CD8-positive, alpha-beta memory T cell (primary cell): ENCODE measurements around the gene CDK14. TPM values are rescaled to one million over a fixed set of nuclear protein-coding genes. Genes with fewer than 3 reads are reported as not detected.

Experiments
- CTCF ChIA-PET: fragments of 350-600 bp; sonication (Branson Sonifier 250); formaldehyde crosslinking; loops from one replicate; lab custom pipeline; 2021; ENCODE audit warnings: antibody characterized with exemption; lab: Charles Lee
- POLR2A ChIA-PET: fragments of 350-600 bp; sonication (Branson Sonifier 250); formaldehyde crosslinking; loops from one replicate; lab custom pipeline; 2021; ENCODE audit warnings: antibody characterized with exemption; lab: Charles Lee
- DNase-seq, 5 donors: peaks; one replicate each; pipeline versions ENCODE4 v3.0.0 to v3.0.0-alpha.2; 2020 to 2022; ENCODE audit warnings: mixed read lengths in 1 of 5
- H3K27ac ChIP-seq: one replicate; pipeline ENCODE4 v1.7.0; 2013; ENCODE audit warnings: low read depth, mild to moderate bottlenecking, low read length, moderate library complexity
- H3K27me3 ChIP-seq: 2 replicates; pipeline ENCODE4 v1.7.0; 2013; ENCODE audit warnings: low read length, mild to moderate bottlenecking; ENCODE audit not compliant: insufficient read depth, poor library complexity, severe bottlenecking
- H3K36me3 ChIP-seq: 2 replicates; pipeline ENCODE4 v1.7.0; 2013; ENCODE audit warnings: mild to moderate bottlenecking, low read length, moderate library complexity; ENCODE audit not compliant: insufficient read depth
- H3K4me1 ChIP-seq: 2 replicates; pipeline ENCODE4 v1.7.0; 2013; ENCODE audit warnings: mild to moderate bottlenecking, low read length, moderate library complexity; ENCODE audit not compliant: insufficient read depth
- H3K4me3 ChIP-seq: 2 replicates; pipeline ENCODE4 v1.7.0; 2013; ENCODE audit warnings: mild to moderate bottlenecking, low read length
- H3K9me3 ChIP-seq: 2 replicates; pipeline ENCODE4 v1.7.0; 2013; ENCODE audit warnings: mild to moderate bottlenecking, low read length
- H3K27ac Mint-ChIP-seq, 8 donors: one replicate each; pipeline ENCODE4 v1.8.0; 2020 to 2021; ENCODE audit warnings: mixed read lengths in 8 of 8, mild to moderate bottlenecking in 6 of 8, inconsistent platforms in 3 of 8, moderate library complexity in 3 of 8
- H3K27me3 Mint-ChIP-seq, 2 donors: one replicate each; pipeline ENCODE4 v1.8.0; 2020 to 2021; ENCODE audit warnings: mixed read lengths in 2 of 2, mild to moderate bottlenecking in 1 of 2, moderate library complexity in 1 of 2
- H3K36me3 Mint-ChIP-seq, 3 donors: one replicate each; pipeline ENCODE4 v1.8.0; 2020 to 2021; ENCODE audit warnings: mixed read lengths in 3 of 3, inconsistent platforms in 1 of 3, mild to moderate bottlenecking in 1 of 3
- H3K4me1 Mint-ChIP-seq, 3 donors: one replicate each; pipeline ENCODE4 v1.8.0; 2020 to 2021; ENCODE audit warnings: mixed read lengths in 3 of 3, inconsistent platforms in 1 of 3, mild to moderate bottlenecking in 1 of 3
- H3K4me3 Mint-ChIP-seq, 7 donors: one replicate each; pipeline ENCODE4 v1.8.0; 2020 to 2021; ENCODE audit warnings: mixed read lengths in 7 of 7, mild to moderate bottlenecking in 6 of 7, moderate library complexity in 4 of 7, inconsistent platforms in 2 of 7
- H3K9me3 Mint-ChIP-seq, 5 donors: one replicate each; pipeline ENCODE4 v1.8.0; 2020 to 2022; ENCODE audit warnings: mixed read lengths in 5 of 5, mild to moderate bottlenecking in 3 of 5, moderate library complexity in 2 of 5, inconsistent platforms in 1 of 5
- polyA plus RNA-seq: library from polyadenylated mRNA; unstranded; fragments of 300-500 nt; fragmentation: Illumina TruSeq; gene quantifications from one replicate; pipeline ENCODE4 v1.2.3, GENCODE V29; 2021
- total RNA-seq, 2 experiments: library from RNA; stranded (reverse); gene quantifications; one replicate each; pipeline ENCODE4 v1.2.3, GENCODE V29; 2021

Gene CDK14
- total and polyA plus RNA-seq, 3 experiments from 2014 or later: 0.05 to 0.20 TPM; not detected in 1

DNA sequence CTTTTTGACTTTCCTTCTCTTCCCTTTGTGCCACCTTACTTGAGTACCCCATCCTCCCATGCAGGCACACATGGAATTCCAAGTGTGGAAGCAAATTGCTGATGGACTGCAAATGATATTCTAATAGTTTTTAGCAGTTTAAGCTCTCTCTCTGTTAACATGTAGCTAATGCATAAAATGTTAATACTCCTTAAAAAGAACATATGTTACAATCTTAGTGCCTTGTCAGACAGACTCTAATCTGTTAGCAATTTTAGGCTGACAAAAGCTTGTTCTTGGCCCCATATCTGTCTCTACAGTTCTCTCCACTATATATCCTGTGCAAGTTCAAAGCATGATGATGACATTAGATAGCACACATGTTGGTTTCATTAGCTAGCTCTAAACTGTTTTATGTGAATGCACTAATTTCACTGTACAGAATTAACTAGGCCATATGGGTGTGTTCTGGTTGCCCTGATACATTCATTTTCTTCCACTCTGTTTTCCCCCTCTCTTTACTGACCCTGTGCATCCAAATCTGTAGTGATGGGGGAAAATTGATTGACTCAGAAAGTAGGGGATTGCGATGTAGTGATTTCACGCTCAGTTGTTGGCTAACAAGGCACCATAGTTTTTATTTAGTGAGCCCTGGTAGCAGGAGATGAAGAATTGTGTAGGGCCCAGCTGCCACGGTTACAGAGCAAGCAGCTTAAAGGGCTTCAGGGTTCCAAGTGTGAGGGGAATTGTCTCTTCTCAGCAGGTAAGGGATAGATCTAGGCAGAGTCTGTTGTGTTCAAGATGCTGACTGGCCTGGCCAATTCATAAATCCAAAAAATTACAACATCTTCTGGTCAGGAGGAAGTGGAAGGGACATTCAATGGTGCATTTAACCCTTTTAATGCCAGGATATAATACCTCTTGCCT, 553.5 kb downstream of the CDK14 start:
- Histone ChIP-seq H3K36me3 (no peaks in the 10 kb centered on the region), H3K9me3 (no peaks in the 10 kb centered on the region), H3K4me1 (no peaks in the 10 kb centered on the region), H3K27ac (no peak overlapping the region), H3K27me3 (no peaks in the 10 kb centered on the region), H3K4me3 (no peak overlapping the region)
- peaks cover 0 to 4% (median 0%) of the 10 kb centered on the region in 5 donors for H3K9me3 Mint-ChIP-seq
- CTCF ChIA-PET: interaction anchor here (1.0 kb wide), 1 partner anchor 33 kb away, joined by 3 read pairs; no protein-coding TSS in a partner anchor
- no peak overlapping the region for H3K27ac Mint-ChIP-seq
- POLR2A ChIA-PET: no interaction called here
- no peak overlapping the region for H3K4me3 Mint-ChIP-seq
- peaks cover 0 to 1% of the 10 kb centered on the region in 2 donors for H3K27me3 Mint-ChIP-seq
- DNase-seq: no peak
- H3K36me3 Mint-ChIP-seq: no peaks in the 10 kb centered on the region
- no peaks in the 10 kb centered on the region for H3K4me1 Mint-ChIP-seq

DNA sequence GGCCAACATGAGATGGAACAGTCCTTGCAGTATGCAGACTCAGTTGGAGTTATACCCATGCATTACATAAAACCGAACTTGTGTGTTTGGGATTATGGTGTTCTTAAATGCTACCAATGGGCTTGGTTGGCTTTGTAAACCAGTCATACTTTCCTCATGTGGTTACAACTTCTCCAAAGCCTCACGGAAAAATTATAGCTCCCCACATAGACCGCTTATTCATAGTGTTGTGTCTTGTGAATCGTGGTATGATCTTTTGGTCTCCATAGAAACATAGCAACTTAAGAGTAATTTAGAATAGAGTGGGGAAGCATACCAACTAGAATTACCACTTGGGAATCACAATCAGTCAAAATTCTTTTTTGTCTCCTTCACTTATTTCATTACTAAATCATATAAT, 555.8 kb downstream of the CDK14 start:
- H3K4me3 ChIP-seq: no peak overlapping the region
- H3K4me3 Mint-ChIP-seq: no peak overlapping the region
- no peaks in the 10 kb centered on the region for H3K4me1 ChIP-seq
- peaks cover 0 to 2% (median 0%) of the 10 kb centered on the region in 5 donors for H3K9me3 Mint-ChIP-seq
- H3K27ac ChIP-seq: no peak overlapping the region
- H3K36me3 ChIP-seq: no peaks in the 10 kb centered on the region
- H3K27me3 Mint-ChIP-seq: peaks cover 0 to 1% of the 10 kb centered on the region in 2 donors
- DNase-seq: no peak
- ChIA-PET CTCF (no interaction called here), POLR2A (no interaction called here)
- H3K4me1 Mint-ChIP-seq: no peaks in the 10 kb centered on the region
- H3K9me3 ChIP-seq: no peaks in the 10 kb centered on the region
- H3K27ac Mint-ChIP-seq: no peak overlapping the region
- H3K27me3 ChIP-seq: no peaks in the 10 kb centered on the region
- no peaks in the 10 kb centered on the region for H3K36me3 Mint-ChIP-seq

DNA sequence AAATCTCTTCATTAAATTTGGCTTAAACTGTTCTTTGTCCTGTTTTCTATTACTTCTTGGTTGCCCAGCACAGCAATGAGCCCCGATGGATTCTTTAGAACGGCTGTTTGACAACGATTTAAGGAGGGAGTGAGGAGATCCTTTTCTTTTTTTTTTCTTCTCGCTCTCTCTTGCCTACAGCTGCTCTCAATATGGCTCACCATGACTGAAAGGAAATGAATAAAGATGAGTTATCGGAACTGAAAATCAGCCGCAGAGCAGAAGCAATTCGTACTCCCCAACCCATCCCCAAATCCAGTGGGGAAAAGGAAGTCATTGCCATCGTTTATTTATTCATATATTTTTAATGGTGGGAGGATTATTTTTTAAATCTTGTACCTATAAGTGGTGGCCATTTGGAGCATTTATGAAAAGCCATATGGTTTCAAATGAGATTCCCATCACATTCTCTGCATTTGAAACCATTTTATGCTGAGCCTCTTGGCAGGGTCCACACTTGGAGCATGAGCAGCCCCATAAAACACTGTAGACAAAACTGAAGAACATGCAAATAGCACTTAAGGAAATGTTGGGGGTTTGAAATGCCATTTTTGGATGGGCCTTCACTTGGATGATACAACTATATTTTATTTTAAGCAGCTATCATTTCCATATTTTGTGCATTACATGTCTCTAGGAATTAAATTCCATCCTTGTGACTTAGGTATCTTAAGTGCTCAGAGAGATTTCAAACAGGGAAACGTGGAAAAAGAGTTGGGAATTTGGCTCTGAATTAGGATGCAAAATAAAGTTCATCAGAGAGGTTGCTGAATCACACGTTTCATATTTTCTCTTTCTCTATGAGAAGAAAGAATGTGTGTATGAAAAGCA, 560.4 kb downstream of the CDK14 start:
- H3K9me3 Mint-ChIP-seq: peaks cover 0 to 2% (median 0%) of the 10 kb centered on the region in 5 donors
- H3K36me3 ChIP-seq: no peaks in the 10 kb centered on the region

DNA sequence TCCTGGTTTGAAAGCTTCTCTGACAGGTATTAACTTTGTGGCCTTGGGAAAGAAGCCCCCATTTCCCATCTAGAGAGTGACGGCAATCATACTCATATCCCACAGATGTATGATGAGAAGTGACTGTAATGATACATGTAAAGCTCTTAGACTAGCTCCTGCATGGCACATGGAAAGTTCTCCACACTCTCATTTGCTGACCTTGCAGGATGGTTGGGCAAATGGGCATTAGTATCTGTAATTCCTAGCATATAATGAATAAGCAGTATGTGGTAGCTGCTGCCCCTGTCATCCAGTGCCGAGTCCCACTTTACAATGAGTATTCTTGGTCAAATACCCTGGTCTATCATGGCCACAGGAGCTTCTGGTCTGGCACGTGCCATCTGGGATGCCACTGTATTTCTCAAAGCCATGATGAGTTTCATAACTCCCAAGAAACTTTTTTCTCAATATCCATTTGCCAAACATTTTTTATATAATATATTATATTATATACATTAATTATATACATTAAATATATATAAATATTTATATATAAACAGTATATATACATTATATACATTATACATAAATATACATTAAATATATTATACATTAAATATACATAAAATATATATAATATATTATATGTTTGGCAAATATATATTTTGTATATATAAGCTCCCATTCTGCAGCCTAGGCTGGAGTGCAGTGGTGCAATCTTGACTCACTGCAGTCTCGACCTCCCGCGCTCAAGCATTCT, 561.6 kb downstream of the CDK14 start:
- no peak overlapping the region for H3K27ac Mint-ChIP-seq
- peaks cover 0 to 2% (median 0%) of the 10 kb centered on the region in 5 donors for H3K9me3 Mint-ChIP-seq
- Histone ChIP-seq H3K27ac (no peak overlapping the region), H3K9me3 (no peaks in the 10 kb centered on the region), H3K4me3 (no peak overlapping the region), H3K36me3 (no peaks in the 10 kb centered on the region), H3K4me1 (no peaks in the 10 kb centered on the region), H3K27me3 (no peaks in the 10 kb centered on the region)
- ChIA-PET POLR2A (no interaction called here), CTCF (no interaction called here)
- H3K4me3 Mint-ChIP-seq: no peak overlapping the region
- no peaks in the 10 kb centered on the region for H3K4me1 Mint-ChIP-seq
- H3K27me3 Mint-ChIP-seq: no peaks in the 10 kb centered on the region
- DNase-seq: no peak
- H3K36me3 Mint-ChIP-seq: no peaks in the 10 kb centered on the region

More for the DNA sequence above, 560.4 kb downstream of the CDK14 start:
- no peak overlapping the region for H3K4me3 ChIP-seq
- H3K4me3 Mint-ChIP-seq: no peak overlapping the region
- no peaks in the 10 kb centered on the region for H3K9me3 ChIP-seq
- no peak overlapping the region for H3K27ac ChIP-seq
- no peak overlapping the region for H3K27ac Mint-ChIP-seq
- CTCF ChIA-PET: no interaction called here
- H3K27me3 ChIP-seq: no peaks in the 10 kb centered on the region
- no peaks in the 10 kb centered on the region for H3K4me1 Mint-ChIP-seq
- no peaks in the 10 kb centered on the region for H3K36me3 Mint-ChIP-seq
- DNase-seq: no peak
- POLR2A ChIA-PET: no interaction called here
- no peaks in the 10 kb centered on the region for H3K27me3 Mint-ChIP-seq
- no peaks in the 10 kb centered on the region for H3K4me1 ChIP-seq

DNA sequence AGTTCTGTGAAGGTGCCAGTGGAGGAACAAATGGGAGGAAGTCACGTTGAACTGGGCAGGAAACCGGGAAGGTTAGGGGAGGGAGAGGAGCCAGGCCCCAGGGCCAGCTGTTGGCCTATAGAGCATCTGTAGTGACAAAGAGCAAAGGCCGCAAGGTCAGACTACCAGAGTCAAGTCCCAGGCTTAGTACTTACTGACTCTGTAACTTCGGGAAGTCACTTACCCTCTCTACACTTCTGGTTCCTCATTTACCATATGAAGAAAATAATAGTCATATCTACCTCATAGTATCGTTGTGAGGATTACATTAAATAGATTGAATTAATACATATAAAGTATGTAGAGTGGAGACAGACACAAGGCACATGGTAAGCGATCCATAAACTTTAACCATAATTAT, 566.3 kb downstream of the CDK14 start:
- ChIA-PET CTCF (no interaction called here), POLR2A (no interaction called here)
- peaks cover 0 to 2% (median 0%) of the 10 kb centered on the region in 5 donors for H3K9me3 Mint-ChIP-seq
- Histone ChIP-seq H3K27me3 (no peaks in the 10 kb centered on the region), H3K36me3 (no peaks in the 10 kb centered on the region), H3K4me3 (no peak overlapping the region), H3K9me3 (no peaks in the 10 kb centered on the region), H3K4me1 (no peaks in the 10 kb centered on the region), H3K27ac (no peak overlapping the region)
- H3K4me1 Mint-ChIP-seq: no peaks in the 10 kb centered on the region
- H3K27me3 Mint-ChIP-seq: no peaks in the 10 kb centered on the region
- no peak overlapping the region for H3K4me3 Mint-ChIP-seq
- H3K27ac Mint-ChIP-seq: no peak overlapping the region
- H3K36me3 Mint-ChIP-seq: no peaks in the 10 kb centered on the region
- DNase-seq: no peak

DNA sequence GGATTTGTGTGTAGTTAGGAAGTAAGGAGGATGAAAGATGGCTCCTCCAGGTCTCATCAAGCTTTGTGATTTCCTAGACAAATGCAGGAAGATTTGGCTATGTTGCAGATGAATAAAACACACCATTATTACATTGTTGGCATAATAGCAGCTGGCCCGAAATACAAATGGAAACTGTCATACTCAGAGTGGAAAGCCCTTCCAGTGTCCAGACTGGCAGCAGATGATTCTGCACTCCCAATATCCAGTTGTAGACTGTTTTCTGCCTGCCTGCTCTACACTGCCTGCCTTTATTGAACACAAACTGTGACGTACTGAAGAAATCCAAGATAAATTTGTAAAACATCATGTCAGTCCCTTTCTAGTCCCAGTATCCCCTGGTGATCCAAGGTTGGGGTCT, 568.4 kb downstream of the CDK14 start:
- H3K4me3 ChIP-seq: no peak overlapping the region
- no peaks in the 10 kb centered on the region for H3K4me1 ChIP-seq
- H3K9me3 Mint-ChIP-seq: peaks cover 0 to 2% (median 0%) of the 10 kb centered on the region in 5 donors
- H3K9me3 ChIP-seq: no peaks in the 10 kb centered on the region
- ChIA-PET POLR2A (no interaction called here), CTCF (no interaction called here)
- H3K27me3 Mint-ChIP-seq: no peaks in the 10 kb centered on the region
- no peak overlapping the region for H3K27ac ChIP-seq
- no peaks in the 10 kb centered on the region for H3K36me3 Mint-ChIP-seq
- no peak for DNase-seq
- H3K27me3 ChIP-seq: no peaks in the 10 kb centered on the region
- H3K36me3 ChIP-seq: no peaks in the 10 kb centered on the region
- no peaks in the 10 kb centered on the region for H3K4me1 Mint-ChIP-seq
- H3K27ac Mint-ChIP-seq: no peak overlapping the region
- no peak overlapping the region for H3K4me3 Mint-ChIP-seq

DNA sequence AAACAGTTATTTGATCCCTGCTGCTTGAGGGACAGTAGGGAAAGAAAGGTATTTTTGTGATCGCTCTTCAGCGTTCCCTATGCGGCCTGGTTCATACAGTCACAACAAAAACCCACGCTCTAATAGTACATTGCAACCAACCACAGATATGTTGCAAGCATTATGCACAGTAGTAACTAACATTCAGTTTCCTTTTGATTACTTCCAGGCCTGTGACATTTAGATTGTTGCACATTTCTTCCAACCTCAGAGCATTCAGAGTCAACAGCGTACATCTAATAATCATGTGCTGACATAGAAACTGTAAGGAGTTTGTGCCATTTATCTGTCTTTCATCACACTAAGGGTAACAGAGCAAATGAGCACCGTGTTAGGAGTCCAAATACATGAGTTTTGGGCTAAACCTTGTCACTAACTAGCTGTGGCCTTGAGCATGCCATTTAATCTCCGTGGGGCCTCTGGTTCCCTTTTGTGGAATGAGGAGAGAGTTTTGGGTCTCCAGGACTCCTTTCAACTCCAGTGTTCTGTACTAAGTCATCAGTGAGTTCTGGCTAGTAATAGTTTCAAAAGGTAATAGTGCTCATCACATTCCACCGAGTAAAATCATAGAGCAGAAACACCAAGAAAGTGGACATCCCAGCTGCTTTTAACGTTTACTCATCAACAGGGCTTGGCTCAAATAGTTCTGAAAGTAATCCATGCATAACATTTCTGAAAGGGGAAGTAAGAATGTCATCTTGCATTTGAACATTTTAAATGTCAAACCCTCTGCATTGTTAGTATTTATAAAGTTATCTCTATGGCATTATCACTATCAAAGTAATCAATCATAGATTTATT, 569.1 kb downstream of the CDK14 start:
- no peaks in the 10 kb centered on the region for H3K27me3 ChIP-seq
- Mint-ChIP-seq H3K27me3 (no peaks in the 10 kb centered on the region), H3K9me3 (peaks cover 0 to 2% (median 0%) of the 10 kb centered on the region in 5 donors), H3K36me3 (no peaks in the 10 kb centered on the region), H3K27ac (no peak overlapping the region), H3K4me1 (no peaks in the 10 kb centered on the region), H3K4me3 (no peak overlapping the region)
- no peaks in the 10 kb centered on the region for H3K36me3 ChIP-seq
- no peak for DNase-seq
- H3K9me3 ChIP-seq: no peaks in the 10 kb centered on the region
- ChIA-PET CTCF (no interaction called here), POLR2A (no interaction called here)
- no peak overlapping the region for H3K4me3 ChIP-seq
- H3K4me1 ChIP-seq: no peaks in the 10 kb centered on the region
- H3K27ac ChIP-seq: no peak overlapping the region
